Measurements from ENCODE around the gene NOVA2.

DNA sequence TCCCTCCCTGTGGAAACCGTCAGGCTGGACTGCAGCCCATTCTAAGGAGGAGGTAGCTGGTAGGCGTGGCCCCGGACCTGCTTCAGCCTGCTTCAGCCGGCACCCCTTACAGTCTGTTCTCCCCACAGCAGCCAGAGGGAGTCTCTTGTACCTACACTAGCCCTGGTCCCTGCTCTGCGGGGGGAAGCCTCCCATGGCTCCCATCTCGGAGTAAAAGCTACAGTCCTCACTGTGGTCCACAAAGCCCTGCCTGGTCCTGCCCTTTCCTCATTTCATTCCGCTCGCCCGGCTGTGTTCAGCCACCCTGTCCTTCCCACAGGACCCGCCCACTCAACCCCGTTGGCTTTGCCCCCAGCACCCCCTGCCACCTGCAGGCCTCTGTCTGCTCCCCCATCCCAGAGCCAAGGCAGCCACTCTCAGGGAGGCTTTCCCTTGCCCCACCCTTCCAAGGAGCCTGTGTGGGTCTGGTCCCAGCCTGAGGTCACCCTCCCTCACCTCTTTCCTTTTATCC is 47.9 kb upstream of the NOVA2 start:
- TF ChIP-seq, protein P1, sequence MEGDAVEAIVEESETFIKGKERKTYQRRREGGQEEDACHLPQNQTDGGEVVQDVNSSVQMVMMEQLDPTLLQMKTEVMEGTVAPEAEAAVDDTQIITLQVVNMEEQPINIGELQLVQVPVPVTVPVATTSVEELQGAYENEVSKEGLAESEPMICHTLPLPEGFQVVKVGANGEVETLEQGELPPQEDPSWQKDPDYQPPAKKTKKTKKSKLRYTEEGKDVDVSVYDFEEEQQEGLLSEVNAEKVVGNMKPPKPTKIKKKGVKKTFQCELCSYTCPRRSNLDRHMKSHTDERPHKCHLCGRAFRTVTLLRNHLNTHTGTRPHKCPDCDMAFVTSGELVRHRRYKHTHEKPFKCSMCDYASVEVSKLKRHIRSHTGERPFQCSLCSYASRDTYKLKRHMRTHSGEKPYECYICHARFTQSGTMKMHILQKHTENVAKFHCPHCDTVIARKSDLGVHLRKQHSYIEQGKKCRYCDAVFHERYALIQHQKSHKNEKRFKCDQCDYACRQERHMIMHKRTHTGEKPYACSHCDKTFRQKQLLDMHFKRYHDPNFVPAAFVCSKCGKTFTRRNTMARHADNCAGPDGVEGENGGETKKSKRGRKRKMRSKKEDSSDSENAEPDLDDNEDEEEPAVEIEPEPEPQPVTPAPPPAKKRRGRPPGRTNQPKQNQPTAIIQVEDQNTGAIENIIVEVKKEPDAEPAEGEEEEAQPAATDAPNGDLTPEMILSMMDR (IDR thresholded peaks at IDR 0.05 in 2 of 3, conservative IDR thresholded peaks at IDR 0.05 in 1 of 3; ENCODE audit: borderline replicate concordance in 1 of 3, insufficient read depth in 1 of 3, low read depth in 2 of 3, low read length in 2 of 3) = peak in 1 of 3 experiments; percentile 11; a peak in 1 of 6 replicates
- TF ChIP-seq ZNF274 (IDR thresholded peaks at IDR 0.05; ENCODE audit: low read depth, low read length) = no peak
- no peak for TF ChIP-seq POLR2A (IDR thresholded peaks at IDR 0.05; ENCODE audit: borderline replicate concordance, extremely low read depth, insufficient read depth, insufficient read length)
- TF ChIP-seq RAD21 (IDR thresholded peaks at IDR 0.05; ENCODE audit: low read depth) = no peak
- no peak for TF ChIP-seq TCF7L2 (IDR thresholded peaks at IDR 0.05; ENCODE audit: borderline replicate concordance, extremely low read depth, insufficient read depth, insufficient read length)
- TF ChIP-seq POLR2AphosphoS5 (IDR thresholded peaks at IDR 0.05; ENCODE audit: low read depth, low read length) = no peak
- TF ChIP-seq, protein P2, sequence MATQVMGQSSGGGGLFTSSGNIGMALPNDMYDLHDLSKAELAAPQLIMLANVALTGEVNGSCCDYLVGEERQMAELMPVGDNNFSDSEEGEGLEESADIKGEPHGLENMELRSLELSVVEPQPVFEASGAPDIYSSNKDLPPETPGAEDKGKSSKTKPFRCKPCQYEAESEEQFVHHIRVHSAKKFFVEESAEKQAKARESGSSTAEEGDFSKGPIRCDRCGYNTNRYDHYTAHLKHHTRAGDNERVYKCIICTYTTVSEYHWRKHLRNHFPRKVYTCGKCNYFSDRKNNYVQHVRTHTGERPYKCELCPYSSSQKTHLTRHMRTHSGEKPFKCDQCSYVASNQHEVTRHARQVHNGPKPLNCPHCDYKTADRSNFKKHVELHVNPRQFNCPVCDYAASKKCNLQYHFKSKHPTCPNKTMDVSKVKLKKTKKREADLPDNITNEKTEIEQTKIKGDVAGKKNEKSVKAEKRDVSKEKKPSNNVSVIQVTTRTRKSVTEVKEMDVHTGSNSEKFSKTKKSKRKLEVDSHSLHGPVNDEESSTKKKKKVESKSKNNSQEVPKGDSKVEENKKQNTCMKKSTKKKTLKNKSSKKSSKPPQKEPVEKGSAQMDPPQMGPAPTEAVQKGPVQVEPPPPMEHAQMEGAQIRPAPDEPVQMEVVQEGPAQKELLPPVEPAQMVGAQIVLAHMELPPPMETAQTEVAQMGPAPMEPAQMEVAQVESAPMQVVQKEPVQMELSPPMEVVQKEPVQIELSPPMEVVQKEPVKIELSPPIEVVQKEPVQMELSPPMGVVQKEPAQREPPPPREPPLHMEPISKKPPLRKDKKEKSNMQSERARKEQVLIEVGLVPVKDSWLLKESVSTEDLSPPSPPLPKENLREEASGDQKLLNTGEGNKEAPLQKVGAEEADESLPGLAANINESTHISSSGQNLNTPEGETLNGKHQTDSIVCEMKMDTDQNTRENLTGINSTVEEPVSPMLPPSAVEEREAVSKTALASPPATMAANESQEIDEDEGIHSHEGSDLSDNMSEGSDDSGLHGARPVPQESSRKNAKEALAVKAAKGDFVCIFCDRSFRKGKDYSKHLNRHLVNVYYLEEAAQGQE (IDR thresholded peaks at IDR 0.05; ENCODE audit: low read depth) = no peak
- TF ChIP-seq EGR1 (IDR thresholded peaks at IDR 0.05; ENCODE audit: low read depth) = no peak
- TF ChIP-seq EZH2 (IDR thresholded peaks at IDR 0.05) = no peak
- no peak for TF ChIP-seq SRF (IDR thresholded peaks at IDR 0.05; ENCODE audit: low read depth)
- no peak for TF ChIP-seq EZH2phosphoT487 (IDR thresholded peaks at IDR 0.05; ENCODE audit: borderline replicate concordance)
- TF ChIP-seq, protein P3, sequence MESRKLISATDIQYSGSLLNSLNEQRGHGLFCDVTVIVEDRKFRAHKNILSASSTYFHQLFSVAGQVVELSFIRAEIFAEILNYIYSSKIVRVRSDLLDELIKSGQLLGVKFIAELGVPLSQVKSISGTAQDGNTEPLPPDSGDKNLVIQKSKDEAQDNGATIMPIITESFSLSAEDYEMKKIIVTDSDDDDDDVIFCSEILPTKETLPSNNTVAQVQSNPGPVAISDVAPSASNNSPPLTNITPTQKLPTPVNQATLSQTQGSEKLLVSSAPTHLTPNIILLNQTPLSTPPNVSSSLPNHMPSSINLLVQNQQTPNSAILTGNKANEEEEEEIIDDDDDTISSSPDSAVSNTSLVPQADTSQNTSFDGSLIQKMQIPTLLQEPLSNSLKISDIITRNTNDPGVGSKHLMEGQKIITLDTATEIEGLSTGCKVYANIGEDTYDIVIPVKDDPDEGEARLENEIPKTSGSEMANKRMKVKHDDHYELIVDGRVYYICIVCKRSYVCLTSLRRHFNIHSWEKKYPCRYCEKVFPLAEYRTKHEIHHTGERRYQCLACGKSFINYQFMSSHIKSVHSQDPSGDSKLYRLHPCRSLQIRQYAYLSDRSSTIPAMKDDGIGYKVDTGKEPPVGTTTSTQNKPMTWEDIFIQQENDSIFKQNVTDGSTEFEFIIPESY (IDR thresholded peaks at IDR 0.05; ENCODE audit: extremely low read depth, insufficient replicate concordance, low read length) = no peak
- no peak for TF ChIP-seq FOSL1 (IDR thresholded peaks at IDR 0.05; ENCODE audit: low read depth)
